ENCODE results near the gene TNFRSF13B.

DNA sequence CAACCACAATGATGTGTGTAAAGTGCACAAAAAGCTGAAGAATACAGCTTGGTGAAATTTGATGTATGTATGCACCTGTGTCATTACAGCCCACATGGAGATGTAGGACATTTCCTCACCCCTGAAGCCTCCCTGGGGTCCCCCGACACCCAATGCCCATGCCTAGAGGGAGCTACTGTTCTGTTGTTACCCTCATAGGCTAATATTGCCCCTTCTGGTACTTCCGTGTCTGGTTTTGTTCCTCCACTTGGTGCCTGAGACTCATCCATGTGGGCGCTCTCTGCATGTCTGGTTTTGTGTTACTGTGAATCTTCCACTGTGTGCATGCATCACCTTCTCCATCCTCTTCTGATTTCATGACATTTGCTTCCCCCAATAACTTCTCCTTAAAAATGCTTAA lies 18.6 kb downstream of the TNFRSF13B start:
- TF ChIP-seq GATA2 (IDR thresholded peaks at IDR 0.05; ENCODE audit: low read depth, low read length) (no peak), GATA3 (IDR thresholded peaks at IDR 0.05; ENCODE audit: low read depth, low read length) (no peak)
